SJCRH30 (cell line): ENCODE measurements around the gene TCERG1L. TPM values are rescaled to one million over a fixed set of nuclear protein-coding genes. Genes with fewer than 3 reads are reported as not detected.

Experiments used
- DNase-seq, 2 experiments: peaks; one replicate each; pipeline ENCODE4 v3.0.0-alpha.2; 2015 to 2020
- H3K27ac ChIP-seq: fragments of 250-450 bp; sonication (Bioruptor Pico); 2 replicates; pipeline ENCODE4 v1.5.1; 2020; ENCODE audit warnings: mild to moderate bottlenecking, moderate library complexity
- H3K27me3 ChIP-seq: fragments of 250-450 bp; sonication (Bioruptor Pico); 2 replicates; pipeline ENCODE4 v1.5.1; 2020; ENCODE audit warnings: mild to moderate bottlenecking, moderate library complexity
- H3K36me3 ChIP-seq: fragments of 250-450 bp; sonication (Bioruptor Pico); 2 replicates; pipeline ENCODE4 v1.5.1; 2020; ENCODE audit warnings: mild to moderate bottlenecking, moderate library complexity
- H3K4me1 ChIP-seq: fragments of 250-450 bp; sonication (Bioruptor Pico); 2 replicates; pipeline ENCODE4 v1.5.1; 2020; ENCODE audit warnings: mild to moderate bottlenecking, moderate library complexity
- H3K4me3 ChIP-seq: fragments of 250-450 bp; sonication (Bioruptor Pico); 2 replicates; pipeline ENCODE4 v1.5.1; 2020; ENCODE audit warnings: mild to moderate bottlenecking, moderate library complexity
- H3K9me3 ChIP-seq: fragments of 250-450 bp; sonication (Bioruptor Pico); replicated peaks from 2 replicates; pipeline ENCODE4 v1.5.1; 2020; ENCODE audit warnings: mild to moderate bottlenecking, moderate library complexity
- total RNA-seq: library from RNA; depleted of rRNA; stranded (reverse); fragments of >200 nt; shearing (Covaris generic); gene quantifications from 2 replicates; pipeline ENCODE4 v1.2.3, GENCODE V29; 2014

The TCERG1L gene
- total RNA-seq, 1 experiment from 2014 or later = not detected

GRCh38 chr10:131092386-131092785, 219.1 kb downstream of the TCERG1L start:
- Histone ChIP-seq H3K27ac (no peak overlapping the region), H3K4me1 (no peaks in the 10 kb centered on the region), H3K9me3 (no peaks in the 10 kb centered on the region), H3K4me3 (no peak overlapping the region), H3K27me3 (no peaks in the 10 kb centered on the region), H3K36me3 (no peaks in the 10 kb centered on the region)
- no peak for DNase-seq

- H3K27me3 ChIP-seq = no peaks in the 10 kb centered on the region
- H3K4me1 ChIP-seq = no peaks in the 10 kb centered on the region
- no peak for DNase-seq
- H3K9me3 ChIP-seq = no peaks in the 10 kb centered on the region
- H3K4me3 ChIP-seq = no peak overlapping the region
- no peaks in the 10 kb centered on the region for H3K36me3 ChIP-seq
- H3K27ac ChIP-seq = no peak overlapping the region
Measured at GRCh38 chr10:131091682-131092081, 219.8 kb downstream of the TCERG1L start.

- H3K27me3 ChIP-seq = no peaks in the 10 kb centered on the region
- DNase-seq = no peak
- no peak overlapping the region for H3K27ac ChIP-seq
- H3K9me3 ChIP-seq = no peaks in the 10 kb centered on the region
- H3K4me1 ChIP-seq = no peaks in the 10 kb centered on the region
- H3K36me3 ChIP-seq = no peaks in the 10 kb centered on the region
- H3K4me3 ChIP-seq = no peak overlapping the region
Measured at GRCh38 chr10:131090761-131091661, 220.5 kb downstream of the TCERG1L start.

- Histone ChIP-seq H3K9me3 (no peaks in the 10 kb centered on the region), H3K4me1 (no peaks in the 10 kb centered on the region), H3K4me3 (no peak overlapping the region), H3K27me3 (no peaks in the 10 kb centered on the region), H3K36me3 (no peaks in the 10 kb centered on the region), H3K27ac (no peak overlapping the region)
- DNase-seq = no peak
Measured at GRCh38 chr10:131089861-131090260, 221.7 kb downstream of the TCERG1L start.

- no peak for DNase-seq
- H3K4me1 ChIP-seq = no peaks in the 10 kb centered on the region
- H3K27me3 ChIP-seq = no peaks in the 10 kb centered on the region
- no peak overlapping the region for H3K27ac ChIP-seq
- no peaks in the 10 kb centered on the region for H3K9me3 ChIP-seq
- H3K36me3 ChIP-seq = no peaks in the 10 kb centered on the region
- H3K4me3 ChIP-seq = no peak overlapping the region
Measured at GRCh38 chr10:131089150-131089549, 222.4 kb downstream of the TCERG1L start.

GRCh38 chr10:131088619-131089018, 222.9 kb downstream of the TCERG1L start:
- H3K27me3 ChIP-seq = no peaks in the 10 kb centered on the region
- no peak overlapping the region for H3K27ac ChIP-seq
- no peaks in the 10 kb centered on the region for H3K9me3 ChIP-seq
- no peaks in the 10 kb centered on the region for H3K36me3 ChIP-seq
- DNase-seq = no peak
- no peaks in the 10 kb centered on the region for H3K4me1 ChIP-seq
- no peak overlapping the region for H3K4me3 ChIP-seq

- Histone ChIP-seq H3K4me1 (no peaks in the 10 kb centered on the region), H3K27ac (no peak overlapping the region), H3K9me3 (no peaks in the 10 kb centered on the region), H3K4me3 (no peak overlapping the region), H3K36me3 (no peaks in the 10 kb centered on the region), H3K27me3 (no peaks in the 10 kb centered on the region)
- no peak for DNase-seq
Measured at GRCh38 chr10:131087464-131088215, 223.9 kb downstream of the TCERG1L start.

- no peak for DNase-seq
- no peaks in the 10 kb centered on the region for H3K4me1 ChIP-seq
- no peaks in the 10 kb centered on the region for H3K27me3 ChIP-seq
Measured at GRCh38 chr10:131086511-131086910, 225.0 kb downstream of the TCERG1L start.

GRCh38 chr10:131086094-131086493, 225.4 kb downstream of the TCERG1L start:
- no peak overlapping the region for H3K4me3 ChIP-seq
- H3K36me3 ChIP-seq = no peaks in the 10 kb centered on the region
- DNase-seq = no peak
- no peaks in the 10 kb centered on the region for H3K4me1 ChIP-seq
- H3K27me3 ChIP-seq = no peaks in the 10 kb centered on the region
- H3K9me3 ChIP-seq = no peaks in the 10 kb centered on the region
- no peak overlapping the region for H3K27ac ChIP-seq

More at GRCh38 chr10:131086511-131086910, 225.0 kb downstream of the TCERG1L start:
- no peak overlapping the region for H3K27ac ChIP-seq
- no peak overlapping the region for H3K4me3 ChIP-seq
- no peaks in the 10 kb centered on the region for H3K36me3 ChIP-seq
- H3K9me3 ChIP-seq = no peaks in the 10 kb centered on the region

GRCh38 chr10:131085091-131085860, 226.2 kb downstream of the TCERG1L start:
- DNase-seq = no peak
- Histone ChIP-seq H3K27ac (no peak overlapping the region), H3K9me3 (no peaks in the 10 kb centered on the region), H3K4me1 (no peaks in the 10 kb centered on the region), H3K4me3 (no peak overlapping the region), H3K27me3 (no peaks in the 10 kb centered on the region), H3K36me3 (no peaks in the 10 kb centered on the region)

- H3K4me3 ChIP-seq = no peak overlapping the region
- no peaks in the 10 kb centered on the region for H3K9me3 ChIP-seq
- H3K4me1 ChIP-seq = no peaks in the 10 kb centered on the region
- no peaks in the 10 kb centered on the region for H3K27me3 ChIP-seq
- no peak for DNase-seq
- no peaks in the 10 kb centered on the region for H3K36me3 ChIP-seq
- H3K27ac ChIP-seq = no peak overlapping the region
Measured at GRCh38 chr10:131084791-131085090, 226.8 kb downstream of the TCERG1L start.

GRCh38 chr10:131083915-131084790, 227.4 kb downstream of the TCERG1L start:
- Histone ChIP-seq H3K9me3 (no peaks in the 10 kb centered on the region), H3K27ac (no peak overlapping the region), H3K4me1 (no peaks in the 10 kb centered on the region), H3K4me3 (no peak overlapping the region), H3K27me3 (no peaks in the 10 kb centered on the region), H3K36me3 (no peaks in the 10 kb centered on the region)
- no peak for DNase-seq

GRCh38 chr10:131082991-131083481, 228.5 kb downstream of the TCERG1L start:
- no peaks in the 10 kb centered on the region for H3K9me3 ChIP-seq

More at GRCh38 chr10:131082991-131083481, 228.5 kb downstream of the TCERG1L start:
- Histone ChIP-seq H3K27me3 (no peaks in the 10 kb centered on the region), H3K4me1 (no peaks in the 10 kb centered on the region), H3K4me3 (no peak overlapping the region), H3K27ac (no peak overlapping the region), H3K36me3 (no peaks in the 10 kb centered on the region)
- peak in 1 of 2 experiments; percentile 9 for DNase-seq
